HepG2 (cell line): ENCODE measurements around the gene GLT1D1. TPM values are rescaled to one million over a fixed set of nuclear protein-coding genes. Genes with fewer than 3 reads are reported as not detected.

Experiments
- ATAC-seq: fragments of 200-7000 bp; cut with Tn5 transposase; 3 replicates; pipeline ENCODE4 v1.9.1; 2020; ENCODE audit warnings: mild to moderate bottlenecking, moderate library complexity
- BruUV-seq: library from RNA; stranded (reverse); fragments of 400-500 nt; replicated peaks from 2 replicates; lab custom pipeline; 2021; lab: Mats Ljungman, UMichigan
- CTCF ChIA-PET: fragments of 300-600 bp; formaldehyde crosslinking; extraction: SDS; loops from one replicate; lab custom pipeline; 2021; ENCODE audit warnings: low total read pairs, inconsistent platforms, low intra/inter-chr PET ratio; lab: Yijun Ruan, JAX
- POLR2A ChIA-PET: fragments of 350-600 bp; sonication (Branson Sonifier 250); formaldehyde crosslinking; loops from one replicate; lab custom pipeline; 2020; ENCODE audit warnings: antibody characterized with exemption, inconsistent platforms; lab: Yijun Ruan, JAX
- DNase-seq: peaks from one replicate; pipeline ENCODE4 v3.0.0-alpha.2; 2015; ENCODE audit warnings: low spot score
- FAIRE-seq: peaks from 3 replicates; lab custom pipeline; 2011; peaks lifted over from hg19 to GRCh38; lab: Jason Lieb, UNC
- H2AFZ ChIP-seq: one replicate; pipeline ENCODE4 v1.6.1; 2011; ENCODE audit warnings: low read length, inconsistent platforms
- H3K27ac ChIP-seq: fragments of 300-600 bp; 3 replicates; pipeline ENCODE4 v1.8.0; 2011; ENCODE audit warnings: mixed run types, mild to moderate bottlenecking, mixed read lengths, low read length, inconsistent platforms; ENCODE audit not compliant: insufficient read depth; ENCODE audit errors: extremely low read length
- H3K27me3 ChIP-seq, 2 experiments: fragments of 200-600 bp in 1 of 2; 2 replicates in 1 of 2; 3 replicates in 1 of 2; pipeline versions ENCODE4 v1.6.0 to v1.8.0; 2011; ENCODE audit warnings: low read length in 2 of 2, mild to moderate bottlenecking in 2 of 2, moderate library complexity in 2 of 2, inconsistent platforms in 1 of 2; ENCODE audit not compliant: insufficient read depth in 2 of 2, control insufficient read depth in 1 of 2
- H3K36me3 ChIP-seq, 2 experiments: fragments of 200-600 bp in 1 of 2; replicated peaks in 1 of 2; 2 replicates in 1 of 2; 3 replicates in 1 of 2; pipeline versions ENCODE4 v1.5.1 to v1.8.0; 2011; ENCODE audit warnings: low read length in 2 of 2, inconsistent platforms in 1 of 2; ENCODE audit not compliant: insufficient read depth in 2 of 2, control insufficient read depth in 1 of 2
- H3K4me1 ChIP-seq: 2 replicates; pipeline ENCODE4 v1.5.1; 2012; ENCODE audit warnings: low read length, inconsistent platforms; ENCODE audit not compliant: insufficient read depth
- H3K4me2 ChIP-seq: 2 replicates; pipeline ENCODE4 v1.6.0; 2011; ENCODE audit warnings: low read depth, low read length, inconsistent platforms
- H3K4me3 ChIP-seq, 3 experiments: fragments of 200-600 bp in 1 of 3; sonication (generic), shearing (Covaris generic) in 1 of 3; replicated peaks in 1 of 3; 2 replicates each; pipeline ENCODE4 v1.5.1; 2011 to 2016; ENCODE audit warnings: low read length in 3 of 3, inconsistent platforms in 2 of 3, low read depth in 2 of 3, mild to moderate bottlenecking in 2 of 3, control low read depth in 1 of 3, mixed read lengths in 1 of 3; ENCODE audit not compliant: insufficient read depth in 1 of 3
- H3K79me2 ChIP-seq: one replicate; pipeline ENCODE4 v1.6.1; 2011; ENCODE audit warnings: low read length, inconsistent platforms; ENCODE audit not compliant: insufficient read depth
- H3K9ac ChIP-seq: 2 replicates; pipeline ENCODE4 v1.6.0; 2011; ENCODE audit warnings: mild to moderate bottlenecking, low read depth, low read length, inconsistent platforms; ENCODE audit not compliant: insufficient read depth
- H3K9me3 ChIP-seq: 2 replicates; pipeline ENCODE4 v1.5.1; 2012; ENCODE audit warnings: mild to moderate bottlenecking, low read length
- H4K20me1 ChIP-seq: 2 replicates; pipeline ENCODE4 v1.6.0; 2011; ENCODE audit warnings: inconsistent platforms, mild to moderate bottlenecking, low read length, moderate library complexity; ENCODE audit not compliant: insufficient read depth
- ELF3 ChIP-seq: IDR thresholded peaks from 2 replicates; pipeline ENCODE4 v1.6.1; 2016; ENCODE audit warnings: missing genetic modification reagents, missing compliant biosample characterization
- FIP1L1 ChIP-seq: fragments of 200-400 bp; formaldehyde crosslinking; IDR thresholded peaks from 2 replicates; pipeline ENCODE4 v1.6.1; 2018; ENCODE audit warnings: low read depth, mild to moderate bottlenecking, low read length, moderate library complexity, borderline replicate concordance; ENCODE audit not compliant: insufficient read depth
- HNF4G ChIP-seq, 2 experiments: sonication (generic) in 1 of 2; formaldehyde crosslinking in 1 of 2; IDR thresholded peaks; 2 replicates each; pipeline versions ENCODE4 v1.4.0 to v1.6.1; 2011 to 2020; ENCODE audit warnings: borderline replicate concordance in 2 of 2, low read depth in 2 of 2, mild to moderate bottlenecking in 2 of 2, low read length in 1 of 2, missing genetic modification reagents in 1 of 2, moderate library complexity in 1 of 2
- RBAK ChIP-seq: sonication (generic); formaldehyde crosslinking; IDR thresholded peaks from 2 replicates; pipeline ENCODE4 v1.5.1; 2020; ENCODE audit warnings: mild to moderate bottlenecking, missing genetic modification reagents
- RORA ChIP-seq: sonication (generic); formaldehyde crosslinking; IDR thresholded peaks from 2 replicates; pipeline ENCODE4 v1.5.0; 2020; ENCODE audit warnings: mild to moderate bottlenecking, missing genetic modification reagents, moderate library complexity
- TFDP1 ChIP-seq: IDR thresholded peaks from 2 replicates; pipeline ENCODE4 v1.6.1; 2016; ENCODE audit warnings: missing compliant biosample characterization, missing genetic modification reagents, borderline replicate concordance
- WGBS: methylation state at CpG from one replicate; pipeline ENCODE4 v1.1.6; 2017; ENCODE audit warnings: low lambda C conversion rate; 5-methylcytosine and 5-hydroxymethylcytosine counted together
- in situ Hi-C: cut with HindIII; loops from 2 replicates; pipeline ENCODE4 v1.10.0; 2017; ENCODE audit warnings: low pct_unique_long_range_greater_than_20kb; ENCODE audit not compliant: extremely low pct_ligation_motif_present
- intact Hi-C: fragments of 100-400 bp; cut with micrococcal nuclease; formaldehyde crosslinking; loops from one replicate; pipeline ENCODE4 v1.10.0; 2022; ENCODE audit not compliant: unreplicated experiment
- polyA plus RNA-seq, 8 experiments: library from polyadenylated mRNA; depleted of rRNA in 3 of 8; stranded (reverse) in 7 of 8; unstranded in 1 of 8; fragments of >200 nt; fragmentation: Illumina TruSeq in 4 of 8; extraction: Trizol in 4 of 8; gene quantifications; 2 replicates each; pipeline versions ENCODE4 v1.2.1 to v1.2.3, GENCODE V29; 2011 to 2016; ENCODE audit warnings: low read depth in 4 of 8, missing spikeins in 1 of 8, mixed read lengths in 1 of 8; ENCODE audit not compliant: insufficient read depth in 1 of 8
- total RNA-seq, 5 experiments: library from RNA; depleted of rRNA; stranded (reverse); fragments of >200 nt; fragmentation: Illumina TruSeq; extraction: Trizol; gene quantifications; 2 replicates each; pipeline ENCODE4 v1.2.3, GENCODE V29; 2016; ENCODE audit warnings: low read depth in 1 of 5

The GLT1D1 gene
- total and polyA plus RNA-seq, 2 of the 13 experiments (the other 11 are each of a cell fraction or from before 2014, with no cell fraction given) = 0.09 to 0.17 TPM

GRCh38 chr12:128911861-128912260, 58.6 kb downstream of the GLT1D1 start:
- ChIA-PET CTCF (no interaction called here), POLR2A (no interaction called here)
- H3K27me3 ChIP-seq = no peaks in the 10 kb centered on the region; a peak in 1 of 5 replicates
- no peaks in the 10 kb centered on the region for H3K79me2 ChIP-seq
- H3K9me3 ChIP-seq = no peaks in the 10 kb centered on the region
- no peak for FAIRE-seq
- 50% methylated on average over 5 of the region's 5 CpGs for WGBS
- H3K4me3 ChIP-seq = no peak overlapping the region
- TF ChIP-seq HNF4G (IDR thresholded peaks at IDR 0.05; ENCODE audit: borderline replicate concordance, low read depth, low read length) (no peak), HNF4G (CRISPR knock-in tag; IDR thresholded peaks at IDR 0.05; ENCODE audit: borderline replicate concordance, low read depth) (no peak), RORA (CRISPR knock-in tag) (no peak), RBAK (CRISPR knock-in tag) (no peak), ELF3 (CRISPR knock-in tag) (no peak), FIP1L1 (no peak), TFDP1 (CRISPR knock-in tag) (no peak)
- H2AFZ ChIP-seq = no peak overlapping the region
- no peaks in the 10 kb centered on the region for H4K20me1 ChIP-seq
- intact Hi-C loops = no loop called here
- H3K4me2 ChIP-seq = no peak overlapping the region
- H3K4me1 ChIP-seq = peaks cover 7% of the 10 kb centered on the region; the same call in 1 of the 2 replicates
- no peak for ATAC-seq
- in situ Hi-C loops = no loop called here
- no peak for DNase-seq
- H3K27ac ChIP-seq = no peak overlapping the region
- H3K36me3 ChIP-seq = no peaks in the 10 kb centered on the region
- no TSS peak for BruUV-seq
- no peak overlapping the region for H3K9ac ChIP-seq
